Gastrocnemius medialis (tissue), 4 donors: ENCODE data around the gene NETO1.

Experiments used
- CTCF ChIP-seq, 5 experiments: fragments of 450-650 bp in 3 of 5; fragments of 200-600 bp in 2 of 5; sonication (generic) in 2 of 5; IDR thresholded peaks in 4 of 5; conservative IDR thresholded peaks in 1 of 5; 1 replicate in 4 of 5; 2 replicates in 1 of 5; pipeline ENCODE4 v1.5.1; 2016 to 2019; ENCODE audit warnings: antibody characterized with exemption in 5 of 5, mild to moderate bottlenecking in 3 of 5, moderate library complexity in 3 of 5
- POLR2A ChIP-seq, 2 donors: fragments of 450-650 bp; IDR thresholded peaks; one replicate each; pipeline ENCODE4 v1.6.1; 2017; ENCODE audit warnings: antibody characterized with exemption in 2 of 2, mild to moderate bottlenecking in 2 of 2, moderate library complexity in 2 of 2

DNA sequence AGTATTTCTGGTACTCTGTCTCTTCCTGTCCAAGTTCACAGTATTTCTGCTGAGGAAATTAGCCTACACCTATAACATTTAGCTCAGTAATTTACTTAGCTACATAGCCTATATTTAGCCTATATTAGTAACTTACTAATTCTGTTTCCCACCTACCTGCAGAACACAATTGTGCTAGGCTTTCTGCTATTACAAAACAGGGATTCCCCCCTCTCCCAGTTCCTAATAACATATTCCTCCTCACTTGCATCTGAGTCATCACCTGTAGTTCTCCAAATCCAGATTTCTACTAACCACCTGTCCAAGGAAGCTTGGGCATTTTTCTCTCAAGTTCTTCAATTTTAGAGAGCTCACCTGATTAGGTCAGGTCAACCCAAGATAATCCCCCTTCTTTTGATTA, 94.9 kb downstream of the NETO1 start:
- TF ChIP-seq CTCF (IDR thresholded peaks at IDR 0.05 in 4 of 5, conservative IDR thresholded peaks at IDR 0.05 in 1 of 5): no peak
- no peak for TF ChIP-seq POLR2A (IDR thresholded peaks at IDR 0.05)
